Measurements from ENCODE around the gene USP1.

The USP1 gene

DNA sequence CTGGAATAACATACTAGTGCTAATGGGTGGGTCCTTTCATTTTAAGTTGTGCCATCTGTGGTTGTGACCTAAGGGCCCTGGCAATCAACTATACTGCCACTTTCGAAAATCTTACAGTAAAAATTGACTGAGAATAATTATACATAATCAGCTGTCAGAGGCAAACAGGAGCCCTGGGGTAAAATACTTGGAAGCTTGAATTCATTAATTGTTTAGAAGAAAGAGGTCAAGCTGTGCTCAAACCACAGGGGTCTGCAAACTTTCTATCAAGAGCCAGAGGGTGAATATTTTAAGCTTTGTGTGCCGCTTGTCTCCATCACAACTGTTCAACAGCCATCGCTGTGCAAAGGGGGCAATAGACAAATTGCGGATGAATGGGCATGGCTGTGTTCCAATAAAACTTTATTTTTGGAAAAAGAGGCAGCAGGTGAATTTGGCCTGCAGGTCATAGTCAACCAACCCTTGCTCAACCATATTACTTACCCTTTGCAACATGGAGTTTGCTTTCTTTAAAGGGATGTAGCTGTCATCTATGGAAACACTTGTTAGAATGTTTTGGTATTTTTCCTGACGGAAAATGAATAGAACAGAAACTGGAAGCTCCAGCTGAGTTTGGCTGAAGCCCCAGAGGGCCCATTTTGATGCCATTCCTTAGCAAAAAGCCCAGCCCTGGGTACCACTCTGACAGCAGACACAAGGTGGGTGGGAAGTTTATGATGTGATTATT is 35.7 kb upstream of the USP1 start:
- Histone ChIP-seq H3K9ac (ENCODE audit: low read length) (no peak overlapping the region), H3K9me2 (replicated peaks; ENCODE audit: insufficient read depth, low read length) (no peaks in the 10 kb centered on the region), H3K79me2 (ENCODE audit: low read length) (no peaks in the 10 kb centered on the region), H3K27me3 (replicated peaks; ENCODE audit: insufficient read depth, low read length) (no peaks in the 10 kb centered on the region), H3K4me2 (ENCODE audit: low read depth, low read length) (no peak overlapping the region), H4K20me1 (ENCODE audit: insufficient read depth, low read length) (no peaks in the 10 kb centered on the region), H3K4me1 (ENCODE audit: low read length) (no peaks in the 10 kb centered on the region), H3K36me3 (replicated peaks; ENCODE audit: insufficient read depth, low read length) (no peaks in the 10 kb centered on the region), H3K4me3 (ENCODE audit: low read length) (no peak overlapping the region), H3K9me3 (replicated peaks; ENCODE audit: insufficient read depth, low read length) (no peaks in the 10 kb centered on the region), H3F3A (ENCODE audit: insufficient read depth, low read length) (no peaks in the 10 kb centered on the region), H3K27ac (ENCODE audit: low read length) (no peak overlapping the region), H2AFZ (ENCODE audit: low read length) (no peak overlapping the region)
- DNase-seq, result no peak
- no peak for TF ChIP-seq EZH2 (optimal IDR thresholded peaks at IDR 0.05; ENCODE audit: low read depth, low read length)
- TF ChIP-seq EZH2phosphoT487 (IDR thresholded peaks at IDR 0.05; ENCODE audit: low read length), result no peak
- no peak for TF ChIP-seq CTCF (IDR thresholded peaks at IDR 0.05; ENCODE audit: low read length)

DNA sequence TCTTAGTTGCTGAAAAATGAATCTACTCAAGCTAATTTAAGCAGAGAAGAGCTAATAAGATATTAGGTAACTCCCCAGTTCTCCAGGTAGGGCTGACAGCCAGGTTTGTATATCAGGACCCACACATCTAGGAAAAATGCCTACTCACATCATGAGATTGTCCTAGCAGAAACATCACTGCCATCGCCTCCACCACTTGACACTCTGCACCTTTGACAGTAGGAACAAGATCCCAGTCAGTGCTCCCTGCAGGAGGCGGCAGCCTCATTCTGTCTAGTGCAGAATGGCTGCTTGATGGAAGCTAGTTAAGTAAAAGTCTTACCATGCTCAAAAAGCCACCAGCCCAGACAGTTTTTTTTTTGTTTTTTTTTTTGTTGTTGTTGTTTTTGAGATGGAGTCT is 31.6 kb upstream of the USP1 start:
- no peak overlapping the region for H3K4me3 ChIP-seq (ENCODE audit: low read length)
- no peaks in the 10 kb centered on the region for H3K4me1 ChIP-seq (ENCODE audit: low read length)
- no peaks in the 10 kb centered on the region for H3K36me3 ChIP-seq (replicated peaks; ENCODE audit: insufficient read depth, low read length)
- H3K79me2 ChIP-seq (ENCODE audit: low read length), result no peaks in the 10 kb centered on the region
- TF ChIP-seq EZH2 (optimal IDR thresholded peaks at IDR 0.05; ENCODE audit: low read depth, low read length) (no peak), CTCF (IDR thresholded peaks at IDR 0.05; ENCODE audit: low read length) (no peak), EZH2phosphoT487 (IDR thresholded peaks at IDR 0.05; ENCODE audit: low read length) (no peak)
- H4K20me1 ChIP-seq (ENCODE audit: insufficient read depth, low read length), result no peaks in the 10 kb centered on the region
- no peaks in the 10 kb centered on the region for H3F3A ChIP-seq (ENCODE audit: insufficient read depth, low read length)
- no peaks in the 10 kb centered on the region for H3K9me2 ChIP-seq (replicated peaks; ENCODE audit: insufficient read depth, low read length)
- no peak overlapping the region for H2AFZ ChIP-seq (ENCODE audit: low read length)
- H3K9ac ChIP-seq (ENCODE audit: low read length), result no peak overlapping the region
- no peaks in the 10 kb centered on the region for H3K27me3 ChIP-seq (replicated peaks; ENCODE audit: insufficient read depth, low read length)
- no peak for DNase-seq
- no peak overlapping the region for H3K4me2 ChIP-seq (ENCODE audit: low read depth, low read length)
- no peak overlapping the region for H3K27ac ChIP-seq (ENCODE audit: low read length)
- H3K9me3 ChIP-seq (replicated peaks; ENCODE audit: insufficient read depth, low read length), result no peaks in the 10 kb centered on the region

GRCh38 chr1:62406576-62406975 is 30.3 kb upstream of the USP1 start:
- H3K27me3 ChIP-seq (replicated peaks; ENCODE audit: insufficient read depth, low read length), result no peaks in the 10 kb centered on the region
- TF ChIP-seq EZH2phosphoT487 (IDR thresholded peaks at IDR 0.05; ENCODE audit: low read length), result no peak
- no peak for TF ChIP-seq CTCF (IDR thresholded peaks at IDR 0.05; ENCODE audit: low read length)
- TF ChIP-seq EZH2 (optimal IDR thresholded peaks at IDR 0.05; ENCODE audit: low read depth, low read length), result no peak
- H3K9me2 ChIP-seq (replicated peaks; ENCODE audit: insufficient read depth, low read length), result no peaks in the 10 kb centered on the region
- no peaks in the 10 kb centered on the region for H4K20me1 ChIP-seq (ENCODE audit: insufficient read depth, low read length)
- no peaks in the 10 kb centered on the region for H3K9me3 ChIP-seq (replicated peaks; ENCODE audit: insufficient read depth, low read length)
- H3K79me2 ChIP-seq (ENCODE audit: low read length), result no peaks in the 10 kb centered on the region
- no peak overlapping the region for H3K9ac ChIP-seq (ENCODE audit: low read length)
- no peak overlapping the region for H3K4me3 ChIP-seq (ENCODE audit: low read length)
- no peak overlapping the region for H2AFZ ChIP-seq (ENCODE audit: low read length)
- DNase-seq, result no peak
- H3K4me2 ChIP-seq (ENCODE audit: low read depth, low read length), result no peak overlapping the region
- H3K4me1 ChIP-seq (ENCODE audit: low read length), result no peaks in the 10 kb centered on the region
- H3K36me3 ChIP-seq (replicated peaks; ENCODE audit: insufficient read depth, low read length), result no peaks in the 10 kb centered on the region
- no peak overlapping the region for H3K27ac ChIP-seq (ENCODE audit: low read length)
- no peaks in the 10 kb centered on the region for H3F3A ChIP-seq (ENCODE audit: insufficient read depth, low read length)
